ENCODE data around the gene CASTOR1. TPM values are rescaled to one million over a fixed set of nuclear protein-coding genes. Genes with fewer than 3 reads are reported as not detected.

CASTOR1 gene
- total RNA-seq, 1 experiment from 2014 or later: 10.6 TPM

GRCh38 chr22:30293026-30293425 is 3.7 kb upstream of the CASTOR1 start:
- Histone ChIP-seq H3K27me3 (ENCODE audit: insufficient read depth, low read depth) (no peaks in the 10 kb centered on the region), H3F3A (ENCODE audit: insufficient read depth, low read depth) (peaks cover 36% of the 10 kb centered on the region), H3K4me2 (no peak overlapping the region), H3K36me3 (ENCODE audit: low read depth) (peaks cover 8% of the 10 kb centered on the region), H3K4me1 (replicated peaks; ENCODE audit: insufficient read depth) (peaks cover 48% of the 10 kb centered on the region), H3K9me2 (ENCODE audit: insufficient read depth) (no peaks in the 10 kb centered on the region), H3K4me3 (no peak overlapping the region), H2AFZ (no peak overlapping the region), H3K9me3 (ENCODE audit: insufficient read depth, low read depth) (no peaks in the 10 kb centered on the region), H3K27ac (no peak overlapping the region), H4K20me1 (ENCODE audit: insufficient read depth) (no peaks in the 10 kb centered on the region), H3K79me2 (ENCODE audit: low read depth) (peaks cover 8% of the 10 kb centered on the region; the same call in 1 of the 2 replicates)
- POLR2A ChIA-PET (ENCODE audit: unreplicated experiment): no interaction called here
- BruUV-seq (replicated peaks): no TSS peak
- no peak for DNase-seq
- intact Hi-C loops (cut with micrococcal nuclease; ENCODE audit: unreplicated experiment): no loop called here
- CTCF ChIA-PET: no interaction called here
- TF ChIP-seq CTCF (conservative IDR thresholded peaks at IDR 0.05) (no peak), EZH2 (IDR thresholded peaks at IDR 0.05; ENCODE audit: low read depth) (no peak)

GRCh38 chr22:30292069-30292970 is 3.0 kb upstream of the CASTOR1 start:
- DNase-seq: no peak
- ChIA-PET POLR2A (ENCODE audit: unreplicated experiment) (no interaction called here), CTCF (no interaction called here)
- no peak overlapping the region for H3K4me2 ChIP-seq
- H3K4me3 ChIP-seq: no peak overlapping the region
- no peak overlapping the region for H3K27ac ChIP-seq
- H3K9me2 ChIP-seq (ENCODE audit: insufficient read depth): no peaks in the 10 kb centered on the region
- H3K36me3 ChIP-seq (ENCODE audit: low read depth): peaks cover 8% of the 10 kb centered on the region
- no TSS peak for BruUV-seq (replicated peaks)
- H4K20me1 ChIP-seq (ENCODE audit: insufficient read depth): no peaks in the 10 kb centered on the region
- H3F3A ChIP-seq (ENCODE audit: insufficient read depth, low read depth): peaks cover 37% of the 10 kb centered on the region
- no peak for TF ChIP-seq CTCF (conservative IDR thresholded peaks at IDR 0.05)
- no peak for TF ChIP-seq EZH2 (IDR thresholded peaks at IDR 0.05; ENCODE audit: low read depth)
- 0 out of 2 replicates have a peak, but pooled peaks cover 5% of the 10 kb centered on the region for H3K79me2 ChIP-seq (ENCODE audit: low read depth)
- H2AFZ ChIP-seq: no peak overlapping the region
- peaks cover 42% of the 10 kb centered on the region for H3K4me1 ChIP-seq (replicated peaks; ENCODE audit: insufficient read depth)
- H3K27me3 ChIP-seq (ENCODE audit: insufficient read depth, low read depth): no peaks in the 10 kb centered on the region
- intact Hi-C loops (cut with micrococcal nuclease; ENCODE audit: unreplicated experiment): no loop called here
- H3K9me3 ChIP-seq (ENCODE audit: insufficient read depth, low read depth): no peaks in the 10 kb centered on the region

GRCh38 chr22:30291058-30291892 is 2.0 kb upstream of the CASTOR1 start:
- H3K4me1 ChIP-seq (replicated peaks; ENCODE audit: insufficient read depth): peaks cover 32% of the 10 kb centered on the region
- ChIA-PET CTCF (interaction anchor here (1.8 kb wide), 1 partner anchor 7 kb away, joined by 8 read pairs; no protein-coding TSS in a partner anchor), POLR2A (ENCODE audit: unreplicated experiment) (interaction anchor here (0.5 to 1.0 kb wide), 3 partner anchors 22 to 400 kb away, joined by 3 to 7 read pairs (median 6); no protein-coding TSS in a partner anchor)
- H3F3A ChIP-seq (ENCODE audit: insufficient read depth, low read depth): peaks cover 40% of the 10 kb centered on the region
- intact Hi-C loops (cut with micrococcal nuclease; ENCODE audit: unreplicated experiment): loop anchor here (1.0 to 2.0 kb wide), 2 partner anchors 11 to 22 kb away; no protein-coding TSS in a partner anchor
- H3K4me3 ChIP-seq: no peak overlapping the region
- H3K79me2 ChIP-seq (ENCODE audit: low read depth): no peaks in the 10 kb centered on the region
- TF ChIP-seq EZH2 (IDR thresholded peaks at IDR 0.05; ENCODE audit: low read depth): no peak
- no peak for TF ChIP-seq CTCF (conservative IDR thresholded peaks at IDR 0.05)
- H4K20me1 ChIP-seq (ENCODE audit: insufficient read depth): no peaks in the 10 kb centered on the region
- no peaks in the 10 kb centered on the region for H3K27me3 ChIP-seq (ENCODE audit: insufficient read depth, low read depth)
- peak overlapping the region; percentile 94 for H3K4me2 ChIP-seq
- no peaks in the 10 kb centered on the region for H3K9me2 ChIP-seq (ENCODE audit: insufficient read depth)
- H2AFZ ChIP-seq: no peak overlapping the region
- H3K9me3 ChIP-seq (ENCODE audit: insufficient read depth, low read depth): no peaks in the 10 kb centered on the region
- no TSS peak for BruUV-seq (replicated peaks)
- H3K36me3 ChIP-seq (ENCODE audit: low read depth): peaks cover 3% of the 10 kb centered on the region
- H3K27ac ChIP-seq: peak overlapping the region; percentile 44
- peak; percentile 76 to 88 for DNase-seq

Measured in PC-9 (cell line).